Dedifferentiated amniotic fluid mesenchymal stem cell (primary cell): ENCODE measurements around the gene IL13.

ENCODE experiments used
- DNase-seq: peaks from one replicate; pipeline ENCODE4 v3.0.0-alpha.2; 2016; ENCODE audit errors: extremely low spot score

IL13 gene

GRCh38 chr5:132655821-132656773, 1.9 kb upstream of the IL13 start:
- no peak for DNase-seq

DNA sequence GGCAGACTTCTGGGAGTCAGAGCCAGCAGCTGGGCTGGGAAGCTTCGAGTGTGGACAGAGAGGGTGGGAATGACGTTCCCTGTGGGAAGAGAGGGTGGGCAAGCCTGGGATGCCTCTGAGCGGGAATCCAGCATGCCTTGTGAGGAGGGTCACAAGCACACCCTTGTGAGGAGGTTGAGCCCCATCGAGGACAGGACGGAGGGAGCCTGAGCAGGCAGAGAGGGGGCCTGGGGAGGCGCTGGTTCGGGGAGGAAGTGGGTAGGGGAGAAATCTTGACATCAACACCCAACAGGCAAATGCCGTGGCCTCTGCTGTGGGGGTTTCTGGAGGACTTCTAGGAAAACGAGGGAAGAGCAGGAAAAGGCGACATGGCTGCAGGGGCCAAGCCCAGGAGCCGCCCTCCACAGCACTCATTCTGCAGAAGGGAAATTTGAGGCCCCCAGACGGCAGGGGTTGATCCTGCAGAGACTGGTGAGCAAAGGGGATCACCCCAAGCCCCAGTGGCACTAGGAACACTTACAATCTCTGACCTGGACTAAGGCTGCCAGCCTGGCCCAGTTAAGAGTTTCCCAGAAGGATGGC, 1.1 kb upstream of the IL13 start:
- DNase-seq = no peak

DNA sequence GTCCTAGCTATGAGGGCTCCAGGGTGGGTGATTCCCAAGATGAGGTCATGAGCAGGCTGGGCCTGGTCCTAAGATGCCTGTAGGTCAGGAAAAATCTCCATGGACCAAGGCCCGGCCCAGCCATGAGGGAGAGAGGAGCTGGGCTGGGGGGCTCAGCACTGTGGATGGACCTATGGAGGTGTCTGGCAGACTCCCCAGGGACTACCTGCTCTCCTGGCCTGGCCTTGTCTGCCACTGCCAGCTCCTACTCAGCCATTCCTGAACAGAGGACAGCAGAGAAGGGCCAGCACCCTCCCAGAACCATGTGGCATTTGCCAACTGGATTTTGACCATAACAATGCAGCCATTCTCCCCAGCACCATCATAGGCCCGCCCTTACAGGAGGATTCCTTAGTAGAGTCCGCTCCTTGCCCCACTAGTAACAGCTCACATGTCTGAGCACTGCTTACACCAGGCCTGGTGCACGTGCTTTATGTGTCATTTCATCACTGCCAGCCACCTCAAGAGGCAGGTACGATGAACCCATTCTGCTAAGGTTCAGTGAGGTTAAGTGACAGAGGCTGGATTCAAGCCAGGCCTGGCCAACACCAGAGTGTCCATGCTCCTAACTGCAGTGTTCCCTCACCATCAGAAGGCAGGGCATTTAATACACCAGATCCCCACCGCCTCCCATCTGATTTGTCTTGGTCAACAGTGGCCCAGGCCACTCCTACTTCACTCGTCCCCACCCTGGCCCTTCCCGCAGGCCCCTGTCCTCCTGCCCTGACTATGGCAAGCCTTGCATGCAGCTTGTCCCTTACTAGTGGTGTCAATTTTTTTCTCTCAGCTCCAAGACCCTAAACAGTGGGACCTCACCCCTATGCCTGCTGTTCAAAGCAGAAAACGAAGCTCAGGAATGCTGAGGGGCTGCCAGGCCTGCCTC, 669 bp downstream of the IL13 start:
- no peak for DNase-seq

GRCh38 chr5:132659598-132660493, 1.9 kb downstream of the IL13 start:
- no peak for DNase-seq

DNA sequence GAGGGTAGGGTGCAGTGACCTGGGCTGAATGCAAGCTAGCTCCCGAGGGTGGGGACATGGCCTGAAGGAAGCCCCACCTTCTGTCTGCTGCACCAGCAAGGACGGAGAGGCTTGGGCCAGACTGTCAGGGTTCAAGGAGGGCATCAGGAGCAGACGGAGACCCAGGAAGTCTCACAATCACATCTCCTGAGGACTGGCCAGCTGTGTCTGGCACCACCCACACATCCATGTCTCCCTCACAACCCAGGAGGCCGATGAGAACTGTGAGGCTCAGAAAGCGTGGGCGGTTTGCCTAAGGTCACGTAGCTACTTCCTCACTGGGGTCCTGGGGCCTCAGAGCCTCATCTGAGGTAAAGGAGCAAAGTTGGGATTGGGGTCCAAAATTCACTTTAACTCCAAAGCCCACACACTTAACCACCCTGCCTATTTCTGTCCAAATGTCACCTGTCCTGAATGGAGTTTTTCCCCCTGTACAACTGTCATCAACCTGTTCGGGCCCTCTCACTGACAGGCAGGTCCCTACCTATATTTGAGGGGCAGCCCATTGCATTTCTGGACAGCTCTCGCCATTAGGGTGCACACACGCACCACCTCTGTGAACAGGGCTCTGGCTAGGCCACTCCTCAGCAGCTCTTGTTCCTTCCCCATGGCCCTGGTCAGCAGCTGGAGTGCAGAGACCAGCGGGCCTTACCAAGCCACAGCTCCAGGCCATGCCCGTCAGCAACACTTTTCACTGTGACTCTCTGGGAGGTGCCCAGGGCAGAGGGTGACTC, 3.4 kb downstream of the IL13 start:
- DNase-seq = no peak

- DNase-seq = no peak
Observed at GRCh38 chr5:132662004-132662401, 4.0 kb downstream of the IL13 start.

DNA sequence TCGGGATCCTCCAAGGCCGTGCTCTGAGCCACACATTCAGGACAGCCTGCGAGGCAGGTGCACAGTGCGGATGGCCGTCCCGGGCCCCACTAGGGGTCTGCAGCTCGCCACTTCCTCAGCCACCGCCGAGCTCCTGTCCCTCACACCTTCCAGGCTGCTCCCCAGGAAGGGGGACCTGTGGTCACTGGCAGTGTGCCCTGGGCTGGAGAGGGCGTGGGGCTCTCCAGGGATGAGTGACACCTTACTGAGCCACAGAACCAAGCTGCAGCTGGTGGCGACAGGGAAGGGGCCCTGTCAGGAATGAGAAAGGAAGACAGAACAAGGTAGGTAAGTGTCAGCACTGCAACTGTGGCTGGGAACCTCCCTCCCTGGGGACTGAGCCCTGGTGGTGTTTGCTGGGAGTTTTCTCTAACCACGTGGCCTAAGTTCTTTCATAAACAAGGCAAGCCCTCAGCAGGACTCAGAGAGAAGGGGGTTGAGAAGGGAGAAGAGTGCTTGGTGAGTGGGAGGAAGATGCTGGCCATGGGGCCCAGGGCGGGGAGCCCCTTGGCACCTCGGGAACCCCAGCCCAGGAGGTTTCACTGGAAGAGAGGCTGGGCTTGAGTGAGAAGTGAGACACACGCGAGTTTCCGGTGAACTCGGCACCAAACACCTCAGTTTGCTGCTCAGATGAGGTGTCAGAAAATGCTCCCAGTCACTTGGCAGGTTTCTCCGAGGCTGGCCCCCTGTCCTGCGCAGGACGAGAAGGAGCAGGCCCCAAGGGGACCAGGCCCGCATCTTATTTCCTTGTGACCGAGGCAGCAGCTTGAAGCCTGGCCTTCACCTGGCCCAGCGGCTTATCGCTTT, 5.2 kb downstream of the IL13 start:
- DNase-seq = no peak

DNA sequence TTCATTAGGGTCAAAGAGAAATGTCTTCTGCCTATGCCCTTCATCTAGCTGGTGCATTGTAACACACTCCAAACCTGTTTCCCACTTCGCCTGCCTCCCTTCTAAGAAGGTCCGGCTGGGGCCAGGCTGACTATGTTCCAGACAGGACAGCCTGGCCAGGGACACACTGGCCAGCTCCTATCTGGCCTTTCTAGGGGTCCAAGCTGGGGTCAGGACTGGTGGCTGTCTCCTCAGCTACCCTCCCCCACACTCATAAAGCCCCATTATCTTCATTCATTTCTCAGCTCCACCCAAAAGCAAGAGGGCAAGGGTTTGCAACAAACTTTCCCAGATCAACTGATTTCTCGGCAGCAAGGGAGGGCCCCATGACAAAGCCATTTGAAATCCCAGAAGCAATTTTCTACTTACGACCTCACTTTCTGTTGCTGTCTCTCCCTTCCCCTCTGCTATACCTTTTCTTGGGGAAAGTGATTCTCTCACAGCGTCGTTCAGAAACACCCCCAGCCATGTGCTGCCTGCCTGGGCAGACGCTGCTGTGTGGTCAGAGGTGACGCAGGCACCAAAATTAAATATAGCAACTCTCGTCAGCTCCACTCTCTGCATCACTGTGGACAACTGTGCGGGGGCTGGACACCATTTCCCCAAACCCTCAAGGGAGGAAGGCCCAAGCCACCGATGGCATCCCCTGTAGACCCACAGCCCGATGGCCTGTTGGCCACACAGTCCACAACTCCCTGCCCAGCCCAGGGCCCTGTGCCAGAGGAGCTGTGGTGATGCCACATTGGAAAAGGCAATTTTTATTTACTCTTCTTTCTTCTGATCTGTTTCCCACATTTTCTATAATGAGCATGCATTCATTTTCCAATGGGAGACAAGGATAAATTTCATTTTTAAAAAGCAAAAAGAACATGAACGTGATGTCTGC, 6.1 kb downstream of the IL13 start:
- DNase-seq = no peak

DNA sequence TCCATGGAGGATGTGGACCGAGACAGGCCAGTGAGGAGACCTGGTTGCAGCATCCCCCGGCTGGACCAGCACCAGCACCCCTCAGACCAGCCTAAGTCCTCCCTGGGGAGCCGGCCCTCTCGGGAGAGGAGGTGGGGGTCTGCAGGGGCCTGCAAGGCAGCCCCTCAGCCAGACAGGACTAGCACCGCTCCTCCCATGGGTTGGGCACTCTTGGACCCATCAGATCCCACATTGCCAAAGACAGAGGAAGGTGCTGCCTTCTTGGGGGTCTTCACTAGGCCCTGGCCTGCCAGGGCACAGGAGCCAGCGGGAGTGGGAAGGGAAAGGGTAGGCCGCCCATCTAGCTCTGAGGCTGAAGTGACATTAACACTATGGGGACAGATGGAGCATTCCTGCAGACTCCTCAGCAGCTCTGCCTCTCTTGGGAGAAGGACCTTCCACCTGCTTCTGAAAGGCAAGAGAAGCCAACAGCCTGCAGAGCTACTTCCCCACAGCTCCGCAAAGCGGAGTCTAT, 6.8 kb downstream of the IL13 start:
- DNase-seq = no peak

DNA sequence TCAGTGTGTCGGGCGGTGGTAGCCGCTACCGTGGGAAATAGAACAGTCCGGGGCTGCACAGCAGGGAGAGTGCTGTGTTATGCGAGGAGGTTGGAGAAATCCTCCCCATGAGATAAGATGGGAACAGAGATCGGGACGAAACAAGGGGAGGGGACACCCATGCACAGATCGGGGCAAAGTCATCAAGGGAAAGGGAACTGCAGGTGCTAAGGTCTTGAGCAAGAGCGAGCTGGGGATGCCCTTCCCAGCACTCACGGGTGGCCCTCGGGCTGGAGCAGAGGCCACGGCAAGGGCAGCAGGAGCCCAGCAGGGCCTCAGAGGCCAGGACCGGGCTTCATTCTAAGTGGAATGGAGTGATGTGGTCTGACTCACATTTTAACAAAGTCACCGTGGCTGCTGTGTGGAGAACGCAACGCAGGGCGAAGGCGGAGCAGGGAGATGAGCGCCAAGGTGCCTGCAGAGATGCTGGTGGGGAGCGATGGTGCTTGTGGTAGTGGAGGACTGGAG, 7.7 kb downstream of the IL13 start:
- DNase-seq = no peak

GRCh38 chr5:132666310-132667123, 8.5 kb downstream of the IL13 start:
- no peak for DNase-seq

GRCh38 chr5:132667309-132667708, 9.3 kb downstream of the IL13 start:
- DNase-seq = no peak

DNA sequence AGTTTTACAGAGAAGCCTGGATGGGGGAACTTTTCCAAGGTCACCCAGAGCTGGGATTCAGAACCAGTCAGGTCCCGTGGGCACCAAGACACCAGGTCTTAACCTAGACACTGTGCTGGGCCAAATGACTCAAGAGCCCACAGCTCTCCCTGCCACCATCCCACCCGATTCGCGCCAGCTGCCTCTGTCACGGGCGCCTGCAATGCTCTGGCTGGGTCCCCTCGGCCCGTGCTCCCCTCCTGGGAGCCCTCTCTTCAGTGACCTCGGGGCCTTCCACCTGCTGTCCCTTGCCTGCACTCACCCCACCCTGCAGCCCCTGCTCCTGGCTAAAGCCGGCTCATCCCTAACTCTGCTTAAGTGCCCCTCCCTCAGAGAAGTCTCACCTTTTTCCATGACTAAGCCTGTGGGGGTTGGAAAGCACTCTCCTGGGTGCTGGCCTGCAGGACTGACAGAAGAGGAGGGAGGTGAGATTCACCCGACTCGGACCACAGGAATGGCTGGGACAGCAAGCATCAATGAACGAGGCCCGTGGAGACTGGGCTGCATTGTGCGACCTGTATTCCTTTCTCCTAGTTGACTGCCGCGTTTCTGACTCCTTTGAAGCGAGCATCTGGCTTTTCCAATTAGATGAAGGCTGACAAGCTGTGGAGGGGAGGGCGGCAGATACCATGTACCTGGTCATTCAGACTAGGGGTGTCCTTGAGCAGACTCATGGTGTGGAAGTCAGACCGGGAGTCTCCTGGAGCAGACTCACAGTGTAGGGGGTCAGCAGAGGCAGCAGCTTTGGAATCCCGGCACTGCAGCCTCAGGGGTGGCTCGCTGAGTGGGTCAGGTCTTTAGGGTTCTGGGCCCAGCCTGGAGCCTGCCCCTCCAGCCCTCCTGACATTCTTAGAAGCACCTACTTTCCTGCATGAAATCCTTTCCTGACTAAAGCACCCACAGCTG, 10.1 kb downstream of the IL13 start:
- DNase-seq = no peak

DNA sequence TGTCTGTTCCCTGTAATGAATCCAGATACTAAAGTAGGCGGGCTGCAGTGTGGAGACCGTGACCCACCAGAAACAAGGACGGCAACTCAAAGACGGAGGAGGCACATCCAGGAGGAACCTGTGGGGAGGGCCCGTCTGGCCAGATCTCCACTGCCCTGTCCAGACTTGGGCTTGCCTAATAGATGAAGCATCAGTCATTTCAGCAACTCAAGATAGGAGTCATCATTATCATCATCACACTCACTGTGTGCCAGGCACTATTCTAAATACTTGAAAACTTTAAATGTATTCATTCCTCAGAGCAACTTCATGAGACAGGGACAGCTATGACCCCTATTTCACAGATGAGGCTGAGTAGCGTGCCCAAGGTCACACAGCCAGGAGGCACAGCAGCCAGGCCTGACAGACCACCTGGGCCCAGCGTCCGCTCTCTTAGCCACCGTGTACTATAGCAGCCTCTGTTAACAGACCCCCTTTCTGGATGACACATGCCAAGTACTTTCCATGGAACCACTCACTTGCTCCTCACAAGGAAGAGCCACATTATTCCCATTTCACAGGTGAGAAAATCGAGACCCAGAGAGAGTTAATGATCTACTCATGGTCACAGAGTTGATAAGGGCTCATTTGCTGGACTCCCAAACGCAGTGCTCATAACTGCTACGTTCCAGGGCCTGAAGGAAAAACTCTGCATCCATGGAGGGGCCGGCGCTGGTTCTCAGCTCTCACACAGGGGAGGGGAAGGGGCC, 10.9 kb downstream of the IL13 start:
- no peak for DNase-seq

DNA sequence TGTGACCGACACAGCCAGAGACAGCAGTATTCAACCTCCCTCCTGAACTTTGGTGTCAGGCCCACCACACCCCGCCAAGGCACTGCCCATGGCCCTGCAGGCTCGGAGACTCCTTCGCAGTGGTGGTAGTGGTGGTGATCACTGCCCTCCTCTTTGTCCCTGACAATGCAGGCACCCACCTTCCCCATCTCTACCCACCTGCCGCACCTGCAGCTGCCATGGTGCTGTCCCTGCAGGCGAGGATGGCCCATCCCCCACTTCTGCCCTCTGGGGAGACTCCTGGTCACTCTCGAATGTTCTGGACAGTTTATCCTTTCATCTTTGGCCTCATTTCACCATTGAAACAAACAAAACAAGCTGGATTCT, 11.5 kb downstream of the IL13 start:
- no peak for DNase-seq
